GM18520 (cell line): ENCODE data around the gene ITIH4.

ENCODE experiments used
- ATAC-seq: cut with Tn5 transposase; IDR thresholded peaks from one replicate; pipeline ENCODE4 v1.9.1; 2021; ENCODE audit not compliant: unreplicated experiment

Gene ITIH4

GRCh38 chr3:52773361-52774065 is 57.0 kb downstream of the ITIH4 start:
- ATAC-seq, result no peak

- no peak for ATAC-seq
Measured at GRCh38 chr3:52771702-52772101, 58.8 kb downstream of the ITIH4 start.

GRCh38 chr3:52771334-52771681 is 59.2 kb downstream of the ITIH4 start:
- ATAC-seq, result no peak

- ATAC-seq, result peak; percentile 90
Measured at GRCh38 chr3:52770496-52771333, 59.8 kb downstream of the ITIH4 start, which contains the start of gene NEK4. Gene NEK4, minus strand, starts transcription at chr3:52770940. Its CDS starts 194 bp downstream, at chr3:52770746.

GRCh38 chr3:52769786-52770455 is 60.6 kb downstream of the ITIH4 start:
- no peak for ATAC-seq

GRCh38 chr3:52763466-52763865 is 67.0 kb downstream of the ITIH4 start:
- no peak for ATAC-seq
